Measurements from ENCODE around the gene SCN11A. TPM values are rescaled to one million over a fixed set of nuclear protein-coding genes. Genes with fewer than 3 reads are reported as not detected.

SCN11A gene
- polyA plus RNA-seq, 2 of the 4 experiments (the other 2 are of a cell fraction), result 0.01 TPM; not detected in 1

GRCh38 chr3:39025222-39025970 lies 26.3 kb downstream of the SCN11A start:
- ATAC-seq (no peak), FAIRE-seq (no peak), DNase-seq (ENCODE audit: low read depth in 1 of 2, low spot score in 1 of 2) (no peak)
- no peaks in the 10 kb centered on the region for H3K4me1 ChIP-seq
- no peaks in the 10 kb centered on the region for H3K9me3 ChIP-seq
- WGBS (ENCODE audit: missing lambda C conversion rate), result 36% methylated on average over 6 of the region's 6 CpGs
- H3K4me2 ChIP-seq, result no peak overlapping the region
- no peak overlapping the region for H3K27ac ChIP-seq
- TF ChIP-seq KDM1A (IDR thresholded peaks at IDR 0.05; ENCODE audit: low read depth), result no peak
- TF ChIP-seq, protein P1, sequence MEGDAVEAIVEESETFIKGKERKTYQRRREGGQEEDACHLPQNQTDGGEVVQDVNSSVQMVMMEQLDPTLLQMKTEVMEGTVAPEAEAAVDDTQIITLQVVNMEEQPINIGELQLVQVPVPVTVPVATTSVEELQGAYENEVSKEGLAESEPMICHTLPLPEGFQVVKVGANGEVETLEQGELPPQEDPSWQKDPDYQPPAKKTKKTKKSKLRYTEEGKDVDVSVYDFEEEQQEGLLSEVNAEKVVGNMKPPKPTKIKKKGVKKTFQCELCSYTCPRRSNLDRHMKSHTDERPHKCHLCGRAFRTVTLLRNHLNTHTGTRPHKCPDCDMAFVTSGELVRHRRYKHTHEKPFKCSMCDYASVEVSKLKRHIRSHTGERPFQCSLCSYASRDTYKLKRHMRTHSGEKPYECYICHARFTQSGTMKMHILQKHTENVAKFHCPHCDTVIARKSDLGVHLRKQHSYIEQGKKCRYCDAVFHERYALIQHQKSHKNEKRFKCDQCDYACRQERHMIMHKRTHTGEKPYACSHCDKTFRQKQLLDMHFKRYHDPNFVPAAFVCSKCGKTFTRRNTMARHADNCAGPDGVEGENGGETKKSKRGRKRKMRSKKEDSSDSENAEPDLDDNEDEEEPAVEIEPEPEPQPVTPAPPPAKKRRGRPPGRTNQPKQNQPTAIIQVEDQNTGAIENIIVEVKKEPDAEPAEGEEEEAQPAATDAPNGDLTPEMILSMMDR (IDR thresholded peaks at IDR 0.05), result no peak
- no peak for TF ChIP-seq MAZ (IDR thresholded peaks at IDR 0.05; ENCODE audit: borderline replicate concordance, low read depth, low read length)
- TF ChIP-seq, protein P2, sequence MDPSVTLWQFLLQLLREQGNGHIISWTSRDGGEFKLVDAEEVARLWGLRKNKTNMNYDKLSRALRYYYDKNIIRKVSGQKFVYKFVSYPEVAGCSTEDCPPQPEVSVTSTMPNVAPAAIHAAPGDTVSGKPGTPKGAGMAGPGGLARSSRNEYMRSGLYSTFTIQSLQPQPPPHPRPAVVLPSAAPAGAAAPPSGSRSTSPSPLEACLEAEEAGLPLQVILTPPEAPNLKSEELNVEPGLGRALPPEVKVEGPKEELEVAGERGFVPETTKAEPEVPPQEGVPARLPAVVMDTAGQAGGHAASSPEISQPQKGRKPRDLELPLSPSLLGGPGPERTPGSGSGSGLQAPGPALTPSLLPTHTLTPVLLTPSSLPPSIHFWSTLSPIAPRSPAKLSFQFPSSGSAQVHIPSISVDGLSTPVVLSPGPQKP (IDR thresholded peaks at IDR 0.05; ENCODE audit: low read depth, low read length), result no peak
- TF ChIP-seq BHLHE40 (IDR thresholded peaks at IDR 0.05; ENCODE audit: low read depth, low read length), result no peak
- no peak for TF ChIP-seq FOXS1 (CRISPR knock-in tag; IDR thresholded peaks at IDR 0.05)
- TF ChIP-seq MAX (IDR thresholded peaks at IDR 0.05), result no peak
- no peak for TF ChIP-seq ZNF302 (CRISPR knock-in tag; IDR thresholded peaks at IDR 0.05)
- TF ChIP-seq JUNB (IDR thresholded peaks at IDR 0.05), result no peak
- TF ChIP-seq, protein P3, sequence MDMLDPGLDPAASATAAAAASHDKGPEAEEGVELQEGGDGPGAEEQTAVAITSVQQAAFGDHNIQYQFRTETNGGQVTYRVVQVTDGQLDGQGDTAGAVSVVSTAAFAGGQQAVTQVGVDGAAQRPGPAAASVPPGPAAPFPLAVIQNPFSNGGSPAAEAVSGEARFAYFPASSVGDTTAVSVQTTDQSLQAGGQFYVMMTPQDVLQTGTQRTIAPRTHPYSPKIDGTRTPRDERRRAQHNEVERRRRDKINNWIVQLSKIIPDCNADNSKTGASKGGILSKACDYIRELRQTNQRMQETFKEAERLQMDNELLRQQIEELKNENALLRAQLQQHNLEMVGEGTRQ (IDR thresholded peaks at IDR 0.05), result no peak
- no peak for TF ChIP-seq RNF2 (IDR thresholded peaks at IDR 0.05; ENCODE audit: borderline replicate concordance, low read depth)
- TF ChIP-seq RFX5 (IDR thresholded peaks at IDR 0.05), result no peak
- no peak for TF ChIP-seq CBX8 (IDR thresholded peaks at IDR 0.05)
- ChIA-PET POLR2A (no interaction called here), CTCF (interaction anchor here (0.6 kb wide), 1 partner anchor 25 kb away, joined by 3 read pairs; no protein-coding TSS in a partner anchor)
- H3K4me3 ChIP-seq, result no peak overlapping the region

DNA sequence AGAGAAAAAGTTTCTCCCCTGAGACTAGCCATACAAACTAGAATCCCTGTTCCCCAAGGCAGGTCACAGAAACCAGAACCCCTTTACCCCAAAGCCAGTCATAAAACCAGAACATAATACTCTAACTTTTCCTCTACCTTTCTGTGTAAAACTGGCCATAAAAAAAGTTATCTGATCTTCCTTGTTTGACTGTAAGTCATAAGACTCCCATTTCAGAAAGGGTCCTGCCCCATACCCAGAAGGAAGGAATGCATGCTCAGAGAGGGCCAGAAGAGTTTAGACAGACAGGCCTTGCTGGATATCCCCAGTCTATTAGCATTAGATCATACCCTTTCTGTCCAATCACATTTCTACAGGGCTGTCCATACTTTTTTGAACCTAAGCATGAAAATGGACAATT lies 27.2 kb downstream of the SCN11A start:
- POLR2A ChIA-PET, result no interaction called here
- Histone ChIP-seq H3K27ac (no peak overlapping the region), H3K4me2 (no peak overlapping the region), H3K9me3 (no peaks in the 10 kb centered on the region), H3K4me3 (no peak overlapping the region), H3K4me1 (no peaks in the 10 kb centered on the region)
- TF ChIP-seq EHMT2 (IDR thresholded peaks at IDR 0.05; ENCODE audit: low read depth), result no peak
- TF ChIP-seq FOSL2 (IDR thresholded peaks at IDR 0.05), result no peak
- TF ChIP-seq FOSL2 (CRISPR knock-in tag; IDR thresholded peaks at IDR 0.05), result no peak
- no peak for TF ChIP-seq ZFP36 (IDR thresholded peaks at IDR 0.05; ENCODE audit: borderline replicate concordance, partially characterized antibody)
- no peak for TF ChIP-seq RNF2 (IDR thresholded peaks at IDR 0.05; ENCODE audit: borderline replicate concordance, low read depth)
- TF ChIP-seq KDM5A (IDR thresholded peaks at IDR 0.05), result no peak
- no peak for TF ChIP-seq POLR2AphosphoS2 (conservative IDR thresholded peaks at IDR 0.05; ENCODE audit: low read length)
- TF ChIP-seq RAD21 (conservative IDR thresholded peaks at IDR 0.05 in 1 of 2, IDR thresholded peaks at IDR 0.05 in 1 of 2), result no peak
- TF ChIP-seq CHD2 (IDR thresholded peaks at IDR 0.05; ENCODE audit: low read length, partially characterized antibody), result no peak
- TF ChIP-seq NFE2L2 (conservative IDR thresholded peaks at IDR 0.05; ENCODE audit: low read length), result no peak
- TF ChIP-seq, protein P4, sequence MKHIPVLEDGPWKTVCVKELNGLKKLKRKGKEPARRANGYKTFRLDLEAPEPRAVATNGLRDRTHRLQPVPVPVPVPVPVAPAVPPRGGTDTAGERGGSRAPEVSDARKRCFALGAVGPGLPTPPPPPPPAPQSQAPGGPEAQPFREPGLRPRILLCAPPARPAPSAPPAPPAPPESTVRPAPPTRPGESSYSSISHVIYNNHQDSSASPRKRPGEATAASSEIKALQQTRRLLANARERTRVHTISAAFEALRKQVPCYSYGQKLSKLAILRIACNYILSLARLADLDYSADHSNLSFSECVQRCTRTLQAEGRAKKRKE (CRISPR knock-in tag; IDR thresholded peaks at IDR 0.05; ENCODE audit: low read depth), result no peak
- no peak for TF ChIP-seq HMGXB4 (CRISPR knock-in tag; IDR thresholded peaks at IDR 0.05; ENCODE audit: borderline replicate concordance)
- no peak for TF ChIP-seq SREBF2 (IDR thresholded peaks at IDR 0.05)
- no peak for TF ChIP-seq RARB (CRISPR knock-in tag; IDR thresholded peaks at IDR 0.05)
- TF ChIP-seq CEBPB (IDR thresholded peaks at IDR 0.05), result no peak
- no peak for TF ChIP-seq JUNB (IDR thresholded peaks at IDR 0.05)
- TF ChIP-seq KDM1A (IDR thresholded peaks at IDR 0.05; ENCODE audit: low read depth), result no peak
- no peak for TF ChIP-seq EHF (CRISPR knock-in tag; IDR thresholded peaks at IDR 0.05)
- no peak for TF ChIP-seq MYC (IDR thresholded peaks at IDR 0.05; ENCODE audit: borderline replicate concordance, low read length)
- FAIRE-seq (no peak), ATAC-seq (no peak), DNase-seq (ENCODE audit: low read depth in 1 of 2, low spot score in 1 of 2) (no peak)
- CTCF ChIA-PET, result interaction anchor here (0.6 kb wide), 1 partner anchor 25 kb away, joined by 3 read pairs; no protein-coding TSS in a partner anchor

Data from A549 (cell line).